ENCODE data around the gene GALNT1. TPM values are rescaled to one million over a fixed set of nuclear protein-coding genes. Genes with fewer than 3 reads are reported as not detected.
A peak's percentile ranks its signal among the peaks of the same experiment; 100 is the strongest.

GALNT1 gene
- total and polyA plus RNA-seq, 7 donors, result 23.7 to 70.3 (median 52.3) TPM

DNA sequence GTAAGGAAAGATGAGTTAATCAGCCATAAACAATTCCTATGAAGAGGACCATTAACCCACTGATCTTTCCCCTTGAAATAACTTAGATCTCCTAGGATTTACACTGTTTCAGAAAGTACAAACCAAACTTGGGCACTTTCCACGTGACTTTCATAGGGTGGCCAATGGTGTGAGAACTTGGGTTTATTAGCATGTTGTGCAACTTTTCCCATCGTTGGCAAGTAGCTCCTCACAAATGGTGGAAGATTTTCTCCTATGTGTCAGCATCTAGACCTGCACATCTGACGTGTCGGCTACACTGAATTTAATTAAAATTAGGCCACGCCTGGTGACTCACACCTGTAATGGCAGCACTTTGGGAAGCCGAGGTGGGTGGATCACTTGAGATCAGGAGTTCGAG lies 116.3 kb downstream of the GALNT1 start:
- no peaks in the 10 kb centered on the region for H3K27me3 ChIP-seq (ENCODE audit: insufficient read depth in 3 of 3, low read length in 2 of 3)
- H3K27ac ChIP-seq, result no peak overlapping the region
- H3K4me3 ChIP-seq, result no peak overlapping the region
- TF ChIP-seq, protein P1, sequence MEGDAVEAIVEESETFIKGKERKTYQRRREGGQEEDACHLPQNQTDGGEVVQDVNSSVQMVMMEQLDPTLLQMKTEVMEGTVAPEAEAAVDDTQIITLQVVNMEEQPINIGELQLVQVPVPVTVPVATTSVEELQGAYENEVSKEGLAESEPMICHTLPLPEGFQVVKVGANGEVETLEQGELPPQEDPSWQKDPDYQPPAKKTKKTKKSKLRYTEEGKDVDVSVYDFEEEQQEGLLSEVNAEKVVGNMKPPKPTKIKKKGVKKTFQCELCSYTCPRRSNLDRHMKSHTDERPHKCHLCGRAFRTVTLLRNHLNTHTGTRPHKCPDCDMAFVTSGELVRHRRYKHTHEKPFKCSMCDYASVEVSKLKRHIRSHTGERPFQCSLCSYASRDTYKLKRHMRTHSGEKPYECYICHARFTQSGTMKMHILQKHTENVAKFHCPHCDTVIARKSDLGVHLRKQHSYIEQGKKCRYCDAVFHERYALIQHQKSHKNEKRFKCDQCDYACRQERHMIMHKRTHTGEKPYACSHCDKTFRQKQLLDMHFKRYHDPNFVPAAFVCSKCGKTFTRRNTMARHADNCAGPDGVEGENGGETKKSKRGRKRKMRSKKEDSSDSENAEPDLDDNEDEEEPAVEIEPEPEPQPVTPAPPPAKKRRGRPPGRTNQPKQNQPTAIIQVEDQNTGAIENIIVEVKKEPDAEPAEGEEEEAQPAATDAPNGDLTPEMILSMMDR (IDR thresholded peaks at IDR 0.05), result no peak
- no peaks in the 10 kb centered on the region for H3K9me3 ChIP-seq
- ATAC-seq (no peak), DNase-seq (no peak)
- 85 to 88% (median 86%) methylated on average over 7 of the region's 7 CpGs for WGBS, 3 donors
- intact Hi-C loops (cut with DNase I), result loop anchor here in 1 of 2 donors (10.0 kb wide), 1 partner anchor 113 kb away; the partner anchor contains the start of gene GALNT1
- peaks cover 5% of the 10 kb centered on the region in 2 donors for H3K36me3 ChIP-seq (ENCODE audit: insufficient read depth in 1 of 2, low read depth in 1 of 2)
- peaks cover 5% of the 10 kb centered on the region for H3K4me1 ChIP-seq

DNA sequence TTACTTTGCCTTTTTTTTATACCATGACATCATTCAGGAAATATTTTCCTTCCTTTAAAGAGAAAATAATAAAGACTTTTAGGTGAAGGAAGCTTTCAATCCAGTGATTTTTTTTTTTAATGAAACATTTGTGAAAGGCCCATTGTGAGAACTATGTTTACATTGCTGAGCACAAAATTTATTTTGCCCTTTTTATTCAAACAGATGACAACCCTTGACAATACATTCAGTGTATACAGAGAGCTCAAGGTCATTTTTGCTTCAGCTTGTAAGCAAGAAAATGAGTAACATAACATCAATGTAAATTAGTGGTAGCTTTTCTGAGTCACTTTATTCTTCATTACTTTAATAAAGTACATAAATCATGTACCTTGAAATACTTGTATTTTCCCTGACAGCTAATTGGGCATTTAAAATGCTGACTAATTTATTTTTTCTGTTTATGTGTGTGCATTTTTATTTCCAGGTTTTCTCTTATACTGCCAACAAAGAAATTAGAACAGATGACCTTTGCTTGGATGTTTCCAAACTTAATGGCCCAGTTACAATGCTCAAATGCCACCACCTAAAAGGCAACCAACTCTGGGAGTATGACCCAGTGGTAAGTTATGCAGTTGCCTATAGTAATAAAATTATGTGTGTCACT lies 121.6 kb downstream of the GALNT1 start:
- peak in 2 of 4 donors; percentile 88 to 93 for ATAC-seq
- intact Hi-C loops (cut with DNase I), result no loop called here
- peaks cover 6 to 32% of the 10 kb centered on the region in 2 donors for H3K36me3 ChIP-seq (ENCODE audit: insufficient read depth in 1 of 2, low read depth in 1 of 2)
- H3K9me3 ChIP-seq, result no peaks in the 10 kb centered on the region
- H3K27ac ChIP-seq, result no peak overlapping the region
- TF ChIP-seq, protein P1 (IDR thresholded peaks at IDR 0.05), result no peak
- H3K27me3 ChIP-seq (ENCODE audit: insufficient read depth in 3 of 3, low read length in 2 of 3), result no peaks in the 10 kb centered on the region
- H3K4me1 ChIP-seq, result no peaks in the 10 kb centered on the region
- no peak for DNase-seq
- no peak overlapping the region for H3K4me3 ChIP-seq

DNA sequence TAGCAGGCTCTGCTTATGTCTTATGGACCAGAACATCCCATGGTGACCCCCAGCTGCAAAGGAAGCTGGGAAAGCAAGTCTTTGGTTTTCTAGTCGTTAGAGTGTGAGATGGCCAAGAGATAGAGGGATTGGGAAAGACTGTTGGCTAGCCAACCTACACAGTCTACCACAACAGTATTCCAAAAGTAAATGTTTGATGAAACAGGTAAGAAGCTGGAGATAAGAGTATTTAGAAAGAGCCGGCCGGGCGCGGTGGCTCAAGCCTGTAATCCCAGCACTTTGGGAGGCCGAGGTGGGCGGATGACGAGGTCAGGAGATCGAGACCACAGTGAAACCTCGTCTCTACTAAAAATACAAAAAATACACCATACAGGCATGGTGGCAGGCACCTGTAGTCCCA lies 124.4 kb downstream of the GALNT1 start:
- DNase-seq (no peak), ATAC-seq (no peak)
- Histone ChIP-seq H3K27ac (no peak overlapping the region), H3K27me3 (ENCODE audit: insufficient read depth in 3 of 3, low read length in 2 of 3) (no peaks in the 10 kb centered on the region), H3K36me3 (ENCODE audit: insufficient read depth in 1 of 2, low read depth in 1 of 2) (peaks cover 4 to 48% of the 10 kb centered on the region in 2 donors), H3K9me3 (no peaks in the 10 kb centered on the region), H3K4me1 (no peaks in the 10 kb centered on the region), H3K4me3 (no peak overlapping the region)
- intact Hi-C loops (cut with DNase I), result no loop called here
- WGBS, 3 donors, result 96 to 97% (median 96%) methylated on average over 10 of the region's 10 CpGs
- TF ChIP-seq, protein P1 (IDR thresholded peaks at IDR 0.05), result no peak

DNA sequence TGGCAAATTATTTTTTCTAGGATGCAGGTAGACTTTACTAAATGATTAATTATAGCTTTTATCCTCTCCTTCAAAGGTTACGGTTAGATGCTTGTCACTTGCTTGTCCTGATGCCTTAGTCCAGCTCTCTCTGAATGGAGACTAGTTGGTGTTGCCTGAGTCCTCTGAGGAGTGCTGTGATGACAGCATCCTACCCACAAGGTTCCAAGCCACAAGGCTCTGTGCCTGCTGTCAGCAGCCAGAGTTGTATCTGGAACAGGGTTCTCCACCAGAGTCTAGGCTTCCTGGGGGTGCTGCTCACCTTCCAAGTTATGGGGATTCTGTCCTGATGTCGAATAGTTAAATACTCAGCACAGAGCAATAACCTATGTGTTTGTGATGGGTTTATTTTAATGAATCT lies 125.7 kb downstream of the GALNT1 start:
- TF ChIP-seq, protein P1 (IDR thresholded peaks at IDR 0.05), result no peak
- peaks cover 4 to 48% of the 10 kb centered on the region in 2 donors for H3K36me3 ChIP-seq (ENCODE audit: insufficient read depth in 1 of 2, low read depth in 1 of 2)
- DNase-seq (no peak), ATAC-seq (no peak)
- H3K4me1 ChIP-seq, result no peaks in the 10 kb centered on the region
- intact Hi-C loops (cut with DNase I), result no loop called here
- 94 to 96% (median 94%) methylated on average over 2 of the region's 2 CpGs for WGBS, 3 donors
- no peak overlapping the region for H3K27ac ChIP-seq
- H3K4me3 ChIP-seq, result no peak overlapping the region
- H3K9me3 ChIP-seq, result no peaks in the 10 kb centered on the region
- H3K27me3 ChIP-seq (ENCODE audit: insufficient read depth in 3 of 3, low read length in 2 of 3), result no peaks in the 10 kb centered on the region

DNA sequence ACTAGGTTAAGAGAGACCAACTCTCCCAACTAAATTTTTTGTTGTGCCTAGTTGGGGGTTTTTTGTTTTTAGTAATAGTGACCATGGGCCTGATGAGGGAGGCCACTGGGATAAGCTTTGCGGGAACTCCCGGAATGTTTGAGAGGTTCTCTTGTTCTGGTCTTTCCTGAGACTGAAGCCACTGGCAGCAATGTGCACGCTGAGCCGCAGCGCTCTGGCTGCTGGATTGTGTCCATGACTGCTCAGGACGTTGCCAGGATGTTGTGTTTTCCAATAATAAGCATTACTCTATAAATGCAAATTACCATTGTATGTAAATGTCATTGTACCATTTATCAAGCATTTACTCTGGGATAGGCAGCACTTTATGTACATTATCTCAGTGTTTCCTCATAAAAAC lies 126.1 kb downstream of the GALNT1 start:
- no peaks in the 10 kb centered on the region for H3K9me3 ChIP-seq
- DNase-seq (no peak), ATAC-seq (no peak)
- no peaks in the 10 kb centered on the region for H3K27me3 ChIP-seq (ENCODE audit: insufficient read depth in 3 of 3, low read length in 2 of 3)
- H3K4me1 ChIP-seq, result no peaks in the 10 kb centered on the region
- TF ChIP-seq, protein P1 (IDR thresholded peaks at IDR 0.05), result no peak
- H3K4me3 ChIP-seq, result no peak overlapping the region
- 49 to 56% (median 50%) methylated on average over 6 of the region's 6 CpGs for WGBS, 3 donors
- intact Hi-C loops (cut with DNase I), result no loop called here
- H3K27ac ChIP-seq, result no peak overlapping the region
- peaks cover 4 to 48% of the 10 kb centered on the region in 2 donors for H3K36me3 ChIP-seq (ENCODE audit: insufficient read depth in 1 of 2, low read depth in 1 of 2)

All from psoas muscle (tissue), 8 donors.